Esophagus squamous epithelium (tissue), 5 donors: ENCODE results near the gene GBX1. TPM values are rescaled to one million over a fixed set of nuclear protein-coding genes. Genes with fewer than 3 reads are reported as not detected.

Experiments
- DNase-seq: peaks from one replicate; lab custom pipeline; 2025; lab: John Stamatoyannopoulos, UW
- H3K27ac ChIP-seq, 4 donors: fragments of 200-600 bp; sonication (generic); one replicate each; pipeline ENCODE4 v1.5.1; 2016 to 2019; ENCODE audit warnings: mild to moderate bottlenecking in 1 of 4
- H3K27me3 ChIP-seq, 4 donors: fragments of 200-600 bp; sonication (generic); 1 replicate in 3 of 4; 2 replicates in 1 of 4; pipeline versions ENCODE4 v1.5.1 to v1.6.0; 2017 to 2021; ENCODE audit warnings: antibody characterized with exemption in 1 of 4
- H3K36me3 ChIP-seq, 3 donors: fragments of 200-600 bp; sonication (generic); one replicate each; pipeline ENCODE4 v1.5.1; 2016 to 2019
- H3K4me1 ChIP-seq, 3 donors: fragments of 200-600 bp; sonication (generic); one replicate each; pipeline ENCODE4 v1.5.1; 2017 to 2019
- H3K4me3 ChIP-seq, 4 donors: fragments of 200-600 bp; sonication (generic); 1 replicate in 3 of 4; 2 replicates in 1 of 4; pipeline ENCODE4 v1.5.1; 2016 to 2019; ENCODE audit warnings: mild to moderate bottlenecking in 2 of 4, moderate library complexity in 1 of 4
- H3K9me3 ChIP-seq, 3 donors: fragments of 200-600 bp; sonication (generic); one replicate each; pipeline ENCODE4 v1.5.1; 2016 to 2019
- CTCF ChIP-seq, 6 experiments: fragments of 450-650 bp in 4 of 6; fragments of 200-600 bp in 2 of 6; sonication (generic) in 2 of 6; IDR thresholded peaks; one replicate each; pipeline ENCODE4 v1.5.1; 2016 to 2019; ENCODE audit warnings: antibody characterized with exemption in 6 of 6, mild to moderate bottlenecking in 4 of 6, moderate library complexity in 4 of 6
- POLR2A ChIP-seq, 4 donors: fragments of 450-650 bp; IDR thresholded peaks; one replicate each; pipeline ENCODE4 v1.6.1; 2017; ENCODE audit warnings: antibody characterized with exemption in 4 of 4, mild to moderate bottlenecking in 4 of 4, moderate library complexity in 3 of 4
- WGBS, 2 donors: methylation state at CpG; one replicate each; pipeline ENCODE4 v1.1.5; 2018; 5-methylcytosine and 5-hydroxymethylcytosine counted together
- intact Hi-C: fragments of 100-400 bp; cut with DNase I; formaldehyde crosslinking; loops from one replicate; pipeline ENCODE4 v1.15.0; 2022
- total RNA-seq, 4 donors: library from RNA; depleted of rRNA; stranded (reverse); fragments of >200 nt; gene quantifications; one replicate each; pipeline ENCODE4 v1.1.0, GENCODE V29; 2016
- donor health status: DM: yes; HTN: yes; CAD: no.

Gene GBX1
- total RNA-seq, 4 donors from 2014 or later: not detected

- no peaks in the 10 kb centered on the region for H3K27me3 ChIP-seq
- TF ChIP-seq POLR2A (IDR thresholded peaks at IDR 0.05) (no peak), CTCF (IDR thresholded peaks at IDR 0.05) (peak in 2 of 6 experiments; percentile 6 to 35)
- no peak for DNase-seq
- peak overlapping the region; percentile 0 to 65 (median 48) for H3K27ac ChIP-seq
- intact Hi-C loops: no loop called here
- 41 to 47% methylated on average over 5 to 19 of the region's 22 CpGs for WGBS, 2 donors
- H3K4me3 ChIP-seq: peak overlapping the region; percentile 5 to 52 (median 40)
- H3K36me3 ChIP-seq: peaks cover 29 to 91% (median 51%) of the 10 kb centered on the region in 3 donors
- H3K4me1 ChIP-seq: peaks cover 18 to 38% (median 20%) of the 10 kb centered on the region in 3 donors
- H3K9me3 ChIP-seq: no peaks in the 10 kb centered on the region
Observed at GRCh38 chr7:151125470-151125845, 42.0 kb downstream of the GBX1 start.

- no peaks in the 10 kb centered on the region for H3K9me3 ChIP-seq
- H3K4me3 ChIP-seq: peak overlapping the region in 3 of 4 donors; percentile 36 to 52 (median 45)
- peak overlapping the region in 2 of 4 donors; percentile 53 to 65 for H3K27ac ChIP-seq
- no peak for DNase-seq
- H3K36me3 ChIP-seq: peaks cover 28 to 91% (median 51%) of the 10 kb centered on the region in 3 donors
- peaks cover 18 to 38% (median 20%) of the 10 kb centered on the region in 3 donors for H3K4me1 ChIP-seq
- intact Hi-C loops: loop anchor here (5.0 kb wide), 1 partner anchor 47 kb away; no protein-coding TSS in a partner anchor
- 80 to 88% methylated on average over 1 to 13 of the region's 14 CpGs for WGBS, 2 donors
- H3K27me3 ChIP-seq: no peaks in the 10 kb centered on the region
- TF ChIP-seq CTCF (IDR thresholded peaks at IDR 0.05) (no peak), POLR2A (IDR thresholded peaks at IDR 0.05) (no peak)
Observed at GRCh38 chr7:151124899-151125399, 42.5 kb downstream of the GBX1 start.

- intact Hi-C loops: loop anchor here (5.0 kb wide), 1 partner anchor 48 kb away; no protein-coding TSS in a partner anchor
- H3K27me3 ChIP-seq: no peaks in the 10 kb centered on the region
- H3K27ac ChIP-seq: no peak overlapping the region
- DNase-seq: no peak
- no peaks in the 10 kb centered on the region for H3K9me3 ChIP-seq
- TF ChIP-seq POLR2A (IDR thresholded peaks at IDR 0.05) (no peak), CTCF (IDR thresholded peaks at IDR 0.05) (no peak)
- H3K4me3 ChIP-seq: no peak overlapping the region
- H3K4me1 ChIP-seq: peaks cover 18 to 38% (median 20%) of the 10 kb centered on the region in 3 donors
- 75 to 86% methylated on average over 2 to 4 of the region's 7 CpGs for WGBS, 2 donors
- peaks cover 28 to 91% (median 51%) of the 10 kb centered on the region in 3 donors for H3K36me3 ChIP-seq
Observed at GRCh38 chr7:151124481-151124880, 43.0 kb downstream of the GBX1 start.

- WGBS, 2 donors: 7% methylated on average over 3 of the region's 24 CpGs; no CpG with 5 or more reads in 1 of the 2 donors
- Histone ChIP-seq H3K9me3 (no peaks in the 10 kb centered on the region), H3K27ac (no peak overlapping the region), H3K36me3 (peaks cover 28 to 91% (median 52%) of the 10 kb centered on the region in 3 donors), H3K4me1 (peaks cover 18 to 38% (median 20%) of the 10 kb centered on the region in 3 donors), H3K4me3 (no peak overlapping the region), H3K27me3 (no peaks in the 10 kb centered on the region)
- DNase-seq: peak; percentile 17
- intact Hi-C loops: loop anchor here (5.0 kb wide), 1 partner anchor 48 kb away; no protein-coding TSS in a partner anchor
- TF ChIP-seq POLR2A (IDR thresholded peaks at IDR 0.05): no peak
- TF ChIP-seq CTCF (IDR thresholded peaks at IDR 0.05): peak; percentile 90 to 99 (median 96)
Observed at GRCh38 chr7:151123822-151124464, 43.6 kb downstream of the GBX1 start.
